ENCODE data around the gene PRG3. TPM values are rescaled to one million over a fixed set of nuclear protein-coding genes. Genes with fewer than 3 reads are reported as not detected.
A peak's percentile ranks its signal among the peaks of the same experiment; 100 is the strongest.

The PRG3 gene
- total and polyA plus RNA-seq, 9 of the 15 experiments (the other 6 are each of a cell fraction or from before 2014, with no cell fraction given) = 0.18 to 0.55 (median 0.38) TPM; not detected in 6

GRCh38 chr11:57336111-57336666 is 44.8 kb downstream of the PRG3 start:
- peak overlapping the region; percentile 90 to 97; a peak in 3 of 4 replicates for H3K9ac ChIP-seq (ENCODE audit: insufficient read depth in 1 of 2, low read depth in 2 of 2, low read length in 2 of 2)
- WGBS (ENCODE audit: insufficient coverage, low coverage, missing lambda C conversion rate) = 27% methylated on average over 12 of the region's 12 CpGs
- peaks cover 40% of the 10 kb centered on the region for H3K79me2 ChIP-seq (ENCODE audit: control insufficient read depth, insufficient read depth, low read length)
- H3K27ac ChIP-seq (ENCODE audit: extremely low read depth, low read depth, low read length) = peak overlapping the region; percentile 86
- FAIRE-seq (peak; percentile 15), DNase-seq (ENCODE audit: extremely low read depth in 1 of 4, low spot score in 3 of 4) (no peak), ATAC-seq (no peak)
- no peaks in the 10 kb centered on the region for H3K9me1 ChIP-seq (ENCODE audit: control insufficient read depth, insufficient read depth, low read length)
- no peaks in the 10 kb centered on the region for H3K9me3 ChIP-seq (replicated peaks; ENCODE audit: control insufficient read depth, insufficient read depth, low read depth, low read length)
- intact Hi-C loops (cut with micrococcal nuclease) = no loop called here
- peaks cover 10 to 23% of the 10 kb centered on the region in 2 experiments; a peak in 4 of 5 replicates for H3K4me1 ChIP-seq (replicated peaks in 1 of 2; ENCODE audit: control insufficient read depth in 2 of 2, insufficient read depth in 2 of 2, low read length in 2 of 2)
- H3K4me2 ChIP-seq (ENCODE audit: insufficient read depth, low read length) = peak overlapping the region; percentile 91
- no peaks in the 10 kb centered on the region; a peak in 2 of 5 replicates for H3K27me3 ChIP-seq (ENCODE audit: control insufficient read depth in 2 of 2, insufficient read depth in 2 of 2, low read length in 2 of 2)
- H4K20me1 ChIP-seq (replicated peaks; ENCODE audit: control insufficient read depth, insufficient read depth, low read length) = no peaks in the 10 kb centered on the region; the same call in 1 of the 2 replicates
- BruUV-seq (replicated peaks) = TSS peak; percentile 95
- peaks cover 36% of the 10 kb centered on the region for H3K36me3 ChIP-seq (ENCODE audit: control insufficient read depth, insufficient read depth, low read length)
- CTCF ChIA-PET (ENCODE audit: low intra/inter-chr PET ratio) = no interaction called here
- H2AFZ ChIP-seq (ENCODE audit: low read depth, low read length) = peak overlapping the region; percentile 99
- peak overlapping the region; percentile 92 for H3K4me3 ChIP-seq
- POLR2A ChIA-PET = interaction anchor here (0.5 to 3.0 kb wide), 3 partner anchors 10 to 313 kb away, joined by 3 to 28 read pairs (median 3); partner anchors contain the start of gene TNKS1BP1
- in situ Hi-C loops (cut with MboI) = no loop called here
- TF ChIP-seq KLF6 (CRISPR knock-in tag; IDR thresholded peaks at IDR 0.05; ENCODE audit: borderline replicate concordance) = no peak
- TF ChIP-seq ELF1 (tag; IDR thresholded peaks at IDR 0.05) = peak; percentile 35
- 0 out of 2 replicates have a peak, but pooled peaks have one; percentile 26 for TF ChIP-seq SP1 (CRISPR knock-in tag; IDR thresholded peaks at IDR 0.05)
- no peak for TF ChIP-seq ZNF175 (CRISPR knock-in tag; IDR thresholded peaks at IDR 0.05; ENCODE audit: low read depth)
- 0 out of 2 replicates have a peak, but pooled peaks have one; percentile 34 for TF ChIP-seq ERF (CRISPR knock-in tag; IDR thresholded peaks at IDR 0.05)
- TF ChIP-seq, protein P1, sequence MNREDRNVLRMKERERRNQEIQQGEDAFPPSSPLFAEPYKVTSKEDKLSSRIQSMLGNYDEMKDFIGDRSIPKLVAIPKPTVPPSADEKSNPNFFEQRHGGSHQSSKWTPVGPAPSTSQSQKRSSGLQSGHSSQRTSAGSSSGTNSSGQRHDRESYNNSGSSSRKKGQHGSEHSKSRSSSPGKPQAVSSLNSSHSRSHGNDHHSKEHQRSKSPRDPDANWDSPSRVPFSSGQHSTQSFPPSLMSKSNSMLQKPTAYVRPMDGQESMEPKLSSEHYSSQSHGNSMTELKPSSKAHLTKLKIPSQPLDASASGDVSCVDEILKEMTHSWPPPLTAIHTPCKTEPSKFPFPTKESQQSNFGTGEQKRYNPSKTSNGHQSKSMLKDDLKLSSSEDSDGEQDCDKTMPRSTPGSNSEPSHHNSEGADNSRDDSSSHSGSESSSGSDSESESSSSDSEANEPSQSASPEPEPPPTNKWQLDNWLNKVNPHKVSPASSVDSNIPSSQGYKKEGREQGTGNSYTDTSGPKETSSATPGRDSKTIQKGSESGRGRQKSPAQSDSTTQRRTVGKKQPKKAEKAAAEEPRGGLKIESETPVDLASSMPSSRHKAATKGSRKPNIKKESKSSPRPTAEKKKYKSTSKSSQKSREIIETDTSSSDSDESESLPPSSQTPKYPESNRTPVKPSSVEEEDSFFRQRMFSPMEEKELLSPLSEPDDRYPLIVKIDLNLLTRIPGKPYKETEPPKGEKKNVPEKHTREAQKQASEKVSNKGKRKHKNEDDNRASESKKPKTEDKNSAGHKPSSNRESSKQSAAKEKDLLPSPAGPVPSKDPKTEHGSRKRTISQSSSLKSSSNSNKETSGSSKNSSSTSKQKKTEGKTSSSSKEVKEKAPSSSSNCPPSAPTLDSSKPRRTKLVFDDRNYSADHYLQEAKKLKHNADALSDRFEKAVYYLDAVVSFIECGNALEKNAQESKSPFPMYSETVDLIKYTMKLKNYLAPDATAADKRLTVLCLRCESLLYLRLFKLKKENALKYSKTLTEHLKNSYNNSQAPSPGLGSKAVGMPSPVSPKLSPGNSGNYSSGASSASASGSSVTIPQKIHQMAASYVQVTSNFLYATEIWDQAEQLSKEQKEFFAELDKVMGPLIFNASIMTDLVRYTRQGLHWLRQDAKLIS (CRISPR knock-in tag; IDR thresholded peaks at IDR 0.05) = 0 out of 2 replicates have a peak, but pooled peaks have one; percentile 54
- TF ChIP-seq, protein P2, sequence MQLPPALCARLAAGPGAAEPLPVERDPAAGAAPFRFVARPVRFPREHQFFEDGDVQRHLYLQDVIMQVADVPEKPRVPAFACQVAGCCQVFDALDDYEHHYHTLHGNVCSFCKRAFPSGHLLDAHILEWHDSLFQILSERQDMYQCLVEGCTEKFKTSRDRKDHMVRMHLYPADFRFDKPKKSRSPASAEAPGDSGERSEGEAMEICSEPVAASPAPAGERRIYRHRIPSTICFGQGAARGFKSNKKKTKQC (CRISPR knock-in tag; IDR thresholded peaks at IDR 0.05) = 0 out of 2 replicates have a peak, but pooled peaks have one; percentile 6
- no peak for TF ChIP-seq THAP7 (CRISPR knock-in tag; IDR thresholded peaks at IDR 0.05)
- no peak for TF ChIP-seq EHMT2 (IDR thresholded peaks at IDR 0.05)
- peak in 1 of 2 experiments; percentile 72; a peak in 2 of 4 replicates for TF ChIP-seq RCOR1 (IDR thresholded peaks at IDR 0.05; ENCODE audit: borderline replicate concordance in 1 of 2, low read depth in 2 of 2, low read length in 2 of 2)
- no peak for TF ChIP-seq IRF2 (CRISPR knock-in tag; IDR thresholded peaks at IDR 0.05)
- TF ChIP-seq CTBP1 (IDR thresholded peaks at IDR 0.05; ENCODE audit: borderline replicate concordance) = no peak
- TF ChIP-seq ZKSCAN3 (CRISPR knock-in tag; IDR thresholded peaks at IDR 0.05) = no peak
- 0 out of 2 replicates have a peak, but pooled peaks have one; percentile 10 for TF ChIP-seq ATF6 (CRISPR knock-in tag; IDR thresholded peaks at IDR 0.05)
- no peak for TF ChIP-seq MAFG (tag; conservative IDR thresholded peaks at IDR 0.05)

All from K562 (cell line).